GM23338 (cell line): ENCODE results near the gene SRRD. TPM values are rescaled to one million over a fixed set of nuclear protein-coding genes. Genes with fewer than 3 reads are reported as not detected.

Source experiments
- ATAC-seq: fragments of 200-7000 bp; cut with Tn5 transposase; 3 replicates; pipeline ENCODE4 v1.9.1; 2020
- DNase-seq: peaks from one replicate; pipeline ENCODE4 v3.0.0-alpha.2; 2015; ENCODE audit warnings: low spot score
- H2AFZ ChIP-seq: fragments of 200-600 bp; sonication (generic); 2 replicates; pipeline ENCODE4 v1.8.0; 2016; ENCODE audit warnings: antibody characterized with exemption, mild to moderate bottlenecking, moderate library complexity
- H3F3A ChIP-seq: fragments of 200-600 bp; sonication (generic); replicated peaks from 2 replicates; pipeline ENCODE4 v1.8.0; 2017; ENCODE audit warnings: antibody characterized with exemption, mixed run types, low read depth
- H3K27ac ChIP-seq: fragments of 200-600 bp; sonication (generic); 2 replicates; pipeline ENCODE4 v1.6.1; 2016; ENCODE audit warnings: low read depth
- H3K27me3 ChIP-seq: fragments of 200-600 bp; sonication (generic); 2 replicates; pipeline ENCODE4 v1.8.0; 2016; ENCODE audit warnings: mild to moderate bottlenecking, mixed run types, moderate library complexity; ENCODE audit not compliant: insufficient read depth
- H3K36me3 ChIP-seq: fragments of 200-600 bp; sonication (generic); 2 replicates; pipeline ENCODE4 v1.8.0; 2016; ENCODE audit warnings: mild to moderate bottlenecking; ENCODE audit not compliant: insufficient read depth
- H3K4me1 ChIP-seq: fragments of 200-600 bp; sonication (generic); 2 replicates; pipeline ENCODE4 v1.8.0; 2016; ENCODE audit warnings: mild to moderate bottlenecking, moderate library complexity; ENCODE audit not compliant: insufficient read depth
- H3K4me2 ChIP-seq: fragments of 200-600 bp; sonication (generic); 2 replicates; pipeline ENCODE4 v1.7.1; 2017; ENCODE audit warnings: mixed run types
- H3K4me3 ChIP-seq: fragments of 200-600 bp; sonication (generic); 2 replicates; pipeline ENCODE4 v1.6.1; 2016; ENCODE audit warnings: mixed run types
- H3K79me2 ChIP-seq: fragments of 200-600 bp; sonication (generic); replicated peaks from 2 replicates; pipeline ENCODE4 v1.8.0; 2017; ENCODE audit warnings: mild to moderate bottlenecking; ENCODE audit not compliant: insufficient read depth
- H3K9me2 ChIP-seq: fragments of 200-600 bp; sonication (generic); 2 replicates; pipeline ENCODE4 v1.8.0; 2017; ENCODE audit not compliant: insufficient read depth
- H4K20me1 ChIP-seq: fragments of 200-600 bp; sonication (generic); replicated peaks from 2 replicates; pipeline ENCODE4 v1.8.0; 2017; ENCODE audit warnings: mild to moderate bottlenecking; ENCODE audit not compliant: insufficient read depth
- H3K27ac Mint-ChIP-seq: 2 replicates; pipeline ENCODE4 v1.8.0; 2020; ENCODE audit warnings: inconsistent platforms, mild to moderate bottlenecking, moderate library complexity, mixed read lengths
- H3K27me3 Mint-ChIP-seq: 3 replicates; pipeline ENCODE4 v1.8.0; 2022; ENCODE audit warnings: low read depth, mild to moderate bottlenecking, moderate library complexity, mixed read lengths, inconsistent platforms; ENCODE audit not compliant: insufficient read depth, poor library complexity
- H3K36me3 Mint-ChIP-seq: 3 replicates; pipeline ENCODE4 v1.8.0; 2021; ENCODE audit warnings: low read depth, mild to moderate bottlenecking, inconsistent platforms, moderate library complexity, mixed read lengths
- H3K4me1 Mint-ChIP-seq: 3 replicates; pipeline ENCODE4 v1.8.0; 2020; ENCODE audit warnings: mild to moderate bottlenecking, inconsistent platforms, mixed read lengths
- H3K4me3 Mint-ChIP-seq: 3 replicates; pipeline ENCODE4 v1.8.0; 2021; ENCODE audit warnings: moderate library complexity, mild to moderate bottlenecking, inconsistent platforms, mixed read lengths
- H3K9me3 Mint-ChIP-seq: 3 replicates; pipeline ENCODE4 v1.8.0; 2020; ENCODE audit warnings: moderate library complexity, mild to moderate bottlenecking, inconsistent platforms, mixed read lengths
- CREB1 ChIP-seq: fragments of 250-450 bp; sonication (Bioruptor Pico); IDR thresholded peaks from 2 replicates; pipeline ENCODE4 v1.5.0; 2020; ENCODE audit warnings: low read depth, mild to moderate bottlenecking, moderate library complexity
- ETS1 ChIP-seq: IDR thresholded peaks from 2 replicates; pipeline ENCODE4 v1.6.1; 2016; ENCODE audit warnings: antibody characterized with exemption
- EZH2phosphoT487 ChIP-seq: fragments of 200-600 bp; sonication (generic); IDR thresholded peaks from one replicate; pipeline ENCODE4 v1.8.1; 2018; ENCODE audit warnings: antibody characterized with exemption; ENCODE audit not compliant: unreplicated experiment
- NANOG ChIP-seq: IDR thresholded peaks from 2 replicates; pipeline ENCODE4 v1.6.1; 2016; ENCODE audit warnings: antibody characterized with exemption, borderline replicate concordance
- POLR2AphosphoS5 ChIP-seq: IDR thresholded peaks from 2 replicates; pipeline ENCODE4 v1.6.1; 2016; ENCODE audit warnings: antibody characterized with exemption, low read depth
- ZNF114 ChIP-seq: fragments of 250-450 bp; sonication (Bioruptor Pico); IDR thresholded peaks from 2 replicates; pipeline ENCODE4 v1.5.0; 2020; ENCODE audit warnings: mild to moderate bottlenecking, moderate library complexity
- ZNF462 ChIP-seq: fragments of 250-450 bp; sonication (Bioruptor Pico); IDR thresholded peaks from 2 replicates; pipeline ENCODE4 v1.5.0; 2020; ENCODE audit warnings: mild to moderate bottlenecking, moderate library complexity
- polyA plus RNA-seq: library from polyadenylated mRNA; unstranded; fragments of >200 nt; fragmentation: Nextera tagmentation; extraction: Ambion mirVana; gene quantifications from 2 replicates; pipeline ENCODE4 v1.2.1, GENCODE V29; 2016
- total RNA-seq: library from RNA; depleted of rRNA; stranded (reverse); fragments of >200 nt; shearing (Covaris generic); gene quantifications from 2 replicates; pipeline ENCODE4 v1.2.3, GENCODE V29; 2014

The SRRD gene
- total and polyA plus RNA-seq, 2 experiments from 2014 or later = 17.8 to 23.2 TPM

- TF ChIP-seq ZNF462 (CRISPR knock-in tag) (no peak), CREB1 (no peak), ETS1 (no peak), POLR2AphosphoS5 (no peak), EZH2phosphoT487 (no peak)
These were observed 39.6 kb upstream of the SRRD start (continued) for GRCh38 chr22:26443901-26444690.

- Histone ChIP-seq H4K20me1 (no peaks in the 10 kb centered on the region), H3K36me3 (no peaks in the 10 kb centered on the region), H3K9me2 (no peaks in the 10 kb centered on the region), H3K27ac (no peak overlapping the region), H3K4me2 (no peak overlapping the region), H3K27me3 (no peaks in the 10 kb centered on the region), H3K4me1 (peaks cover 7% of the 10 kb centered on the region; the same call in 1 of the 2 replicates), H3F3A (no peaks in the 10 kb centered on the region), H3K79me2 (no peaks in the 10 kb centered on the region), H2AFZ (no peak overlapping the region), H3K4me3 (no peak overlapping the region)
- Mint-ChIP-seq H3K4me1 (peaks cover 10% of the 10 kb centered on the region), H3K36me3 (peaks cover 4% of the 10 kb centered on the region; the same call in 1 of the 3 replicates), H3K27ac (no peak overlapping the region), H3K27me3 (peaks cover 11% of the 10 kb centered on the region), H3K4me3 (no peak overlapping the region), H3K9me3 (no peaks in the 10 kb centered on the region)
- no peak for ATAC-seq
- DNase-seq = no peak
- no peak for TF ChIP-seq NANOG
- no peak for TF ChIP-seq ZNF114
- TF ChIP-seq ZNF462 (CRISPR knock-in tag) = no peak
- no peak for TF ChIP-seq CREB1
- no peak for TF ChIP-seq EZH2phosphoT487
These were observed 38.9 kb upstream of the SRRD start for GRCh38 chr22:26444777-26445176.
